NCI-H187 treated with DMSO at 0.1 percent for 48 hours (cell line): ENCODE results near the gene SMIM36.
"Not testable (repeated sequence)": the region's sequence is repeated elsewhere in the genome, so short reads cannot be mapped to it uniquely, and the experiment has no call there.

Experiments used
- DNase-seq: peaks from one replicate; lab custom pipeline; 2025; lab: John Stamatoyannopoulos, UW

The SMIM36 gene

GRCh38 chr17:55413825-55414489 is 97.3 kb downstream of the SMIM36 start:
- DNase-seq = no peak

- no peak for DNase-seq
Measured at GRCh38 chr17:55411463-55411855, 99.8 kb downstream of the SMIM36 start.

GRCh38 chr17:55410722-55411462 is 100.4 kb downstream of the SMIM36 start:
- no peak for DNase-seq

GRCh38 chr17:55409030-55409800 is 102.0 kb downstream of the SMIM36 start:
- no peak for DNase-seq

- no peak for DNase-seq
Measured at GRCh38 chr17:55407641-55408566, 103.3 kb downstream of the SMIM36 start.

GRCh38 chr17:55405600-55405999 is 105.7 kb downstream of the SMIM36 start:
- DNase-seq = no peak

- DNase-seq = not testable (repeated sequence)
Measured at GRCh38 chr17:55404197-55404596, 107.1 kb downstream of the SMIM36 start.

- no peak for DNase-seq
Measured at GRCh38 chr17:55402374-55402773, 108.9 kb downstream of the SMIM36 start.
